ENCODE measurements around the gene STK26. TPM values are rescaled to one million over a fixed set of nuclear protein-coding genes. Genes with fewer than 3 reads are reported as not detected.
A peak's percentile ranks its signal among the peaks of the same experiment; 100 is the strongest.
"Not testable (repeated sequence)": the region's sequence is repeated elsewhere in the genome, so short reads cannot be mapped to it uniquely, and the experiment has no call there.

The STK26 gene
- total RNA-seq, 2 donors from 2014 or later: 1.5 to 2.1 TPM

DNA sequence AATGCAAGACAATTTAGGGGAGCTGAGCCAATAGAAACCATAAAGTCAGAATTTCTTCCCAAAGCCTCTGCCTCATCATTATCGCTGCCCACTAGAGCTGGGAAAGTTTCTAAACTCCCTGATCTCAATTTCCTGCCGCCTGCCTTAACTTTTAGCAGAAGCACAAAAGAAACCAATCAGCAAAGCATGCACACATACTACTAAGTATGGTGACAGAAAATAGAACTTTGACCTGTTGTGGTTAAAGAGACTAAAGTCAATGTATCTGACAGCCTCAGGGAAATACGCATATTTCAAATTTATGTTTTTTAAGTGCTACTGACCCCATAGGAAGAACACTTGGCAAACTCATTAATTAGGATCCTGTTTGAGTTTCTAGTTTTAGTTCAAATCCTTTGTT, 10.1 kb downstream of the STK26 start:
- no peak for DNase-seq
- ATAC-seq: no peak
- intact Hi-C loops (cut with DNase I): no loop called here

DNA sequence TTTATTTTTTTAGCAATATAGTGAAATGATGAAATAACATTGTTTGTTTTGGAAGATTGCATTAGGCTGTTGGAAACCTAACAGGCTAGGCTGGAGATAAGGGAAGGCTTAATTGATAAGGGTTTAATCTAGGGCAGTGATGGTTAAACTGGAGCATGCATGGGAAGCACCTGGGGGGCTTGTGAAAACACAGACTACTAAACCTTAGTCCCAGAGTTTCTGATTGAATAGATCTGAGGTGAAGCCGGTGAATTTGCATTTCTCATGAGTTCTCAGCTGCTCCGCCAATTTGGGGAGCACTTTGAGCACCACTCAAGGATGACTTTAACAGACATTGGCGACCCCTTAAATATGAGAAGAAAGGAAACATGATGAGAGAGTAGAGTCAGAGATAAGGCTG, 11.5 kb downstream of the STK26 start:
- DNase-seq: no peak
- intact Hi-C loops (cut with DNase I): no loop called here
- ATAC-seq: no peak

DNA sequence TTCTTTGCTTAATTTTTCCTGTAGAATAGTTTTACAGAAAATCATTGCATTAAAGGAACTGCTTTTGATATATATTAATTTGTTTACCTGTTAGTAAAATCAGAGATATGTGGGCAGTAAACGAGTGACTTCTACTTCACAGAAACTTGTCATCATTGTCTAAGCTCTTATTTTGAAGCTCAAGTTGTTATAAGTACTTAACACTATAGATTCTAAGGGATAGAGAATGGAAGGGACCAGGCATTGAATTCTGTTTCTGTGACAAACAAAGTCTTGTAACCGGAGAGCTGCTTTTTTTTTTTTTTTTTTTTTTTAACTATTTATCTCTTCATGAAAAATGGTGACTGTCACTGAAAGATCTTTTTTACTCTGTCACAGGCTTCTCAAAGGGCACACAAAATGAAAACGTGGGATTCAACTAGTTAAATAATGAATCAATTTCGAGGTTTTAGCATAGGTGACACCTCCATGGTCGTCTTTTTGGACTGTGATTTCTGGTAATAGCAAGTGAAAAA, 14.4 kb downstream of the STK26 start:
- no peak for ATAC-seq

DNA sequence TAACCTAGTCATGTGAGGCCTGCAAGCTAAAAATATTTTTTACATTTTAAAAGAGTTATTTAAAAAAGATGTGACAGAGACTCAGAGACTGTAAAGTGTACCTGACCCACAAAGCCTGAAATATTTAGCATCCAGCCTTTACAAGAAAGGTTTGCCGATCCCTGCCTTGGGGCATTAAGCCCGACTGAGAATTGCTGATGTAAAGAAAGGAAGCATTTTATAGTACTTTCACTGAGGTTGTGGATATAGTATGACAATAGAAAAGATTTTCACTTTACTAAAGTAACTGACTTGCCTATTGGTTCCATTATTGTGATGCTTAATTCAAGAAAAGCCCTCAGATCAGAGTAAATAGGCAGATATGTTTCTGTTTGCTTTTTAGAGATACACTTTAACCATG, 17.0 kb downstream of the STK26 start:
- intact Hi-C loops (cut with DNase I): no loop called here
- DNase-seq (no peak), ATAC-seq (no peak)

More for the DNA sequence above, 14.4 kb downstream of the STK26 start:
- DNase-seq: no peak
- intact Hi-C loops (cut with DNase I): no loop called here

GRCh38 chrX:132041015-132041414, 17.9 kb downstream of the STK26 start:
- peak in 1 of 2 donors; percentile 54 for ATAC-seq
- intact Hi-C loops (cut with DNase I): no loop called here
- no peak for DNase-seq

GRCh38 chrX:132043977-132044376, 20.9 kb downstream of the STK26 start:
- intact Hi-C loops (cut with DNase I): no loop called here
- ATAC-seq: no peak
- DNase-seq: no peak

- no peak for ATAC-seq
Measured at GRCh38 chrX:132044953-132045352, 21.9 kb downstream of the STK26 start.

DNA sequence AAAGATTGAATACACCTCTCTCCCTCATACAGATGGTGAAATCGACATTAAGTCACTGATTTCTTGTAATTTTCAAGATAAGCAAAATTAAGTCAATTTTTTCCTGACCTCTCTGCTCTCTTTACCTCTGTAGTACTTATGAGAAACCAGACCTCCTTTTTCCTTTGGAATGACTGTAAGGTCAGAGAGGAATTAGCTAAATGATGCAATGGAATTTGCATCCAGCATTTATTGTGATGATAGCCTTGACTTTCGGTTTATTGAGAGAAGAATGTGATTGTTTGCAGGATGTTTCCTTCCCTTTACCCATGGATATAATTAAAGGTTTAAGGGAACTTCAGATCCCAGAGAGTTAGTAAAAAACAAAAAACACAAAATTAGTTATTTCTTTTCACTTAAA, 22.4 kb downstream of the STK26 start:
- ATAC-seq: no peak
- intact Hi-C loops (cut with DNase I): no loop called here

More at GRCh38 chrX:132044953-132045352, 21.9 kb downstream of the STK26 start:
- intact Hi-C loops (cut with DNase I): no loop called here
- no peak for DNase-seq

DNA sequence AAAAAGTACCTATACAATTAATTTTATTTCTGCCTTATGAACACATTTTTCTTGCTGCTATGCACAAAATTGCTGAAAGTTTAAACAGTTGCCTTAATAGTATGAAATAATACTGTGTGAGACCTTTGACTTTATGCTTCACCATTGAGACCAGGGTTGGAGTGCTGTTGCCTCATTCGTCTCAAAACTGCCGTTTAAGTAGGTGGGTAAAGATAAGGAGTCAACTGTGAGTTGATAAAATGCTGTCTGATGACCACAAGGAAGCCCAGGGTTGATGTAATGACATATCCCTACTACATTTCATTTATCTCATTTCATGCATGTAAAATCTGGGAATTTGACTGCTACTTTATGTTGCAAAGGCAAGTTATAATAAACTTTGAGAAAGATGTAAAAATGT, 23.4 kb downstream of the STK26 start:
- intact Hi-C loops (cut with DNase I): no loop called here
- ATAC-seq (no peak), DNase-seq (no peak)

More for the DNA sequence above, 22.4 kb downstream of the STK26 start:
- no peak for DNase-seq

DNA sequence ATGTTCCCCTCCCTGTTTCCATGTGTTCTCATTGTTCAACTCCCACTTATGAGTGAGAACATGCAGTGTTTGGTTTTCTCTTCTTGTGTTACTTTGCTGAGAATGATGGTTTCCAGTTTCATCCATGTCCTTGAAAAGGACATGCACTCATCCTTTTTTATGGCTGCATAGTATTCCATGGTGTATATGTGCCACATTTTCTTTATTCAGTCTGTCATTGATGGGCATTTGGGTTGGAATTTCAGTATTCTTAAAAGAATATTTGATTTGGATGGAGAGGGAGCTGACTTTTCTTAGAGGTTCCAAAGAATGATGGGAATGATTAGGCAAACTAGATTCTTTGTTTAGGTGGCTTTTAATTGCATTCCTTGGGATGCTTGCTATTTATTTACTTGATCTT, 28.7 kb downstream of the STK26 start:
- intact Hi-C loops (cut with DNase I); ATAC-seq; DNase-seq: not testable (repeated sequence)

DNA sequence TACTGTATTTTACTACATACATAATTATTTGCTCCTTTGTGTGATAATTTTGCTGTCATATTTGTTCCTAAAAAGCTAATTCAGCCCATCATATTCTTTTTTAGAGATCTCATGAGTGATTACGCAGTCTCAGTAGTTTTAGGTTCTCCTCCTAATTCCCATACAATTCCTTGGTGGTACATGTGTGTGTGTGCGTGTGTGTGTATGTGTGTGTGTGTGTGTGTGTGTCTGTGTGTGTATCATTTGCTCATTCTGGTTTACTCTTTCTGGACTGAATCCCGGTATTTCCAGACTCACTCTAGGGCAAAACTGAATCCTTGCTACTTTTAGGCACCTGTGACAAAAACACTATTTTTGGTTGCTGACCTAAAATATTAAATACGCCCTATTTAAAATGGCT, 34.9 kb downstream of the STK26 start:
- no peak for DNase-seq
- no peak for ATAC-seq
- intact Hi-C loops (cut with DNase I): no loop called here

DNA sequence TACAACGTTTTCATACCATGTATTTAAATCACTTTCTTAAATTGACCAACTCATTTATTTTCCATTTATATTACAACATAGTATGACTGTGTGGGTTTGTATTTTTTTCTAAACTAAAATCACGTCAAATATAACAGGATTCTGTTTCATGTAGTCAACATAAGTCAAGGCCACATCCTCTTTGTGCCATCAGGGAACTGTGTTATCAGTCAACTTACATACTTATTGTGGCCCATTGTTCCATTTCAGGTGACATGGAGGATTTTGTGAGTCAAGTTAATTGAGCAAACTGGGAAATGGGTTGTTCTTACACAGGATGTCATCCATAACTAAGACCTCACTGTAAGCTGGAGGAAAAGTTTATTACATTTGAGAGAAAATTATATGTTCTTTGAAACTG, 35.9 kb downstream of the STK26 start:
- no peak for DNase-seq
- intact Hi-C loops (cut with DNase I): no loop called here

GRCh38 chrX:132059973-132060540, 37.0 kb downstream of the STK26 start:
- ATAC-seq (no peak), DNase-seq (no peak)
- intact Hi-C loops (cut with DNase I): loop anchor here in 1 of 2 donors (10.0 kb wide), 1 partner anchor 215 kb away; no protein-coding TSS in a partner anchor

More for the DNA sequence above, 35.9 kb downstream of the STK26 start:
- no peak for ATAC-seq

DNA sequence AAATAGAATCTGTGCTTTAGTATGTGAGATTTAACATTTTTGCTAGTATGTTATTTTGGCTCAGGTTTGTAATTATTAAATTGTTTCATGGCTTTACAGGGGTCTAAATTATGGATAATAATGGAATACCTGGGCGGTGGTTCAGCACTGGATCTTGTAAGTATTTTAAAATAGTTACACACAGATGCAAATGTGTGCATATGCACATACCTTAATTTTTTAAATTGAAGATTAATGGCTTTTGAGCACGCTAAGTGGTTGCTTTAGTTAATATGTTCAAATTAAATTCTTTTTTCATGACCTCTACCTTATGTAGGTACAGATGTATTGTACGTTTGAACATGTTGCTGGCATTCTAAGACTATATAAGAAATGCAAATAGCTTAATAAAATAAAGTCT, 40.2 kb downstream of the STK26 start:
- DNase-seq (no peak), ATAC-seq (no peak)
- intact Hi-C loops (cut with DNase I): loop anchor here in 1 of 2 donors (10.0 kb wide), 1 partner anchor 219 kb away; no protein-coding TSS in a partner anchor

DNA sequence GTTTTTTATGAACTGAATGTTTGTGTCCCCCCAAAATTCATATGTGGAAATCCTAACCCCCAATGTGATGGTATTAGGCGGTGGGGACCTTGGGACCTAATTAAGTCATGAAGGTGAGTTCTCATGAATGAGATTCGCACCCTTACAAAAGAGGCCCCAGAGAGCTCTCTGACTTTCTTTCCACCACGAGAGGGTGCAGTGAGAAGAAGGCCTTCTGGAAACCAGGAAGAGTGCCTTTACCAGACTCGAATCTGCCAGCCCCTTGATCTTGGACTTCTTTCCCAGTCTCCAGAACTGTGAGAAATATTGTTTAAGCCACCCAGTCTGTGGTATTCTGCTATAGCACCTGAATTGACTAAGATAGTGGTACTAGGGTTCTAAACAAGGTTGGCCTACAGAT, 40.8 kb downstream of the STK26 start:
- no peak for ATAC-seq
- intact Hi-C loops (cut with DNase I): loop anchor here in 1 of 2 donors (10.0 kb wide), 1 partner anchor 219 kb away; no protein-coding TSS in a partner anchor
- DNase-seq: no peak

GRCh38 chrX:132068405-132068804, 45.3 kb downstream of the STK26 start:
- DNase-seq (no peak), ATAC-seq (no peak)
- intact Hi-C loops (cut with DNase I): loop anchor here in 1 of 2 donors (10.0 kb wide), 1 partner anchor 224 kb away; no protein-coding TSS in a partner anchor

GRCh38 chrX:132071254-132071653, 48.2 kb downstream of the STK26 start:
- no peak for ATAC-seq
- intact Hi-C loops (cut with DNase I): no loop called here
- DNase-seq: no peak

DNA sequence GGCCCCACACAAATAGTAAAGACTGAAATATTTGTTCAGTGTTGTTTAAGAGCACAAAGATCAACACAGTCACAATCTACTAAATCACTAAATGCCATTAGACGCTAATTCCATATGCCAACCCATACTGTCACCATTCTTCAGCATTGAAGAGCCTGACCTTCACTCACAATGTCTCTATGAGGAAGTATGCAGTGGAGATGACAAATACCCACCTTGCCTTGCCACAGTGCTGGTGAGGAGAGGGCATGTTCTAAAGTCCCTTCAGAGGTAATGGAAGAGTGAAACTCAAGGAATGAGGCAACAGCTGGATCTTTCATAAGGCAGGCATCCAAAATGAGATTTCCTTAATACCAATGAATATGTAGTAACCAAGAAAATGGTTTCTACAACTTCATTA, 54.3 kb downstream of the STK26 start:
- intact Hi-C loops (cut with DNase I): no loop called here
- no peak for ATAC-seq
- DNase-seq: no peak

- DNase-seq (no peak), ATAC-seq (no peak)
- intact Hi-C loops (cut with DNase I): no loop called here
Measured at GRCh38 chrX:132077912-132078311, 54.8 kb downstream of the STK26 start.

DNA sequence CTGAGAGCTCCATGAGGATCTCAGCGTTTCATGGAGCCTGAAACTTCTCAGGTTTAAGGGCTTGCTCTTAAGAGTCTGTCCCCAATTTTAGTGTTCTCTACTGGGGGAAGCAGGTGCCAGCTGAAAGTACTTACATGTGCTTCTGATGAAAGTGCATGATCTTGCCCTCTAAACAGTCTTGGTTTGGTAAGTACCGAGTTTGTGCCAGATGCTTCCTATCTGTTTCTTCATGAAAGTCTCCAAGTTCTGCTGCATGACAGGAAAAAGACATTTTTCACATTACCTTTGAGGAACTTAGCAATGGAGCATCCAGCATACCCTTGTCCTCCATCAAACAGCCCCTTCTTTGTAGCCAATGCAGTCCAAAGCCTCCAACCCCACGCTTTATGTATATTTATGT, 62.7 kb downstream of the STK26 start:
- ATAC-seq (no peak), DNase-seq (no peak)
- intact Hi-C loops (cut with DNase I): no loop called here

DNA sequence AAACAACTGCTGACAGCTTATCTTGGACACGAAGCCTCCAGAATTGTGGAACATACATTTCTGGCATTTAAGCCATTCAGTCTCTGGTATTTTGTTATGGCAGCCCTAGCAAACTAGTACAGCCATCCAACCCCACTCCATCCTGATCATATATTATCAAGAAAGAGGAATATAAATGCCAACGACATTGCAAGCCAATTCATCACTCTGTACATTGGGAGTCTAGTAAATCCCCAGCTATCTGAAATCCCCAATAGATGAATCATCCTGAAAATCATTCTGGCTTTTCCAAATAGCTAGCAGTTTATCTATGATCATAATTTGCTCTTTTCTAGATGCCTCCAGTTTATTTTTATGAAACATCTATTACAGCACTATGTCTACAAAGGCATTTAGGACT, 63.6 kb downstream of the STK26 start:
- no peak for DNase-seq
- intact Hi-C loops (cut with DNase I): no loop called here

More for the DNA sequence above, 63.6 kb downstream of the STK26 start:
- no peak for ATAC-seq
